A549 (cell line): ENCODE measurements around the gene PTTG1IP.

Source experiments
- CHD2 ChIP-seq: fragments of 150-350 bp; IDR thresholded peaks from 2 replicates; pipeline ENCODE4 v1.6.1; 2014; ENCODE audit warnings: low read length; ENCODE audit not compliant: partially characterized antibody
- CHD4 ChIP-seq: fragments of 200-600 bp; sonication (generic); IDR thresholded peaks from 2 replicates; pipeline ENCODE4 v1.6.1; 2016; ENCODE audit warnings: antibody characterized with exemption, mild to moderate bottlenecking, borderline replicate concordance
- EHF ChIP-seq: fragments of 250-450 bp; sonication (Bioruptor Pico); IDR thresholded peaks from 2 replicates; pipeline ENCODE4 v1.5.0; 2020; ENCODE audit warnings: mild to moderate bottlenecking
- FOXS1 ChIP-seq: fragments of 250-450 bp; sonication (Bioruptor Pico); IDR thresholded peaks from 2 replicates; pipeline ENCODE4 v1.5.0; 2020; ENCODE audit warnings: mild to moderate bottlenecking, moderate library complexity
- HDAC2 ChIP-seq: fragments of 200-600 bp; sonication (generic); IDR thresholded peaks from 2 replicates; pipeline ENCODE4 v1.6.1; 2016
- MAFK ChIP-seq: fragments of 450-650 bp; IDR thresholded peaks from 2 replicates; pipeline ENCODE4 v1.6.1; 2014; ENCODE audit not compliant: partially characterized antibody
- MAX ChIP-seq: IDR thresholded peaks from 2 replicates; pipeline ENCODE4 v1.6.1; 2012
- NPAS2 ChIP-seq: fragments of 250-450 bp; sonication (Bioruptor Pico); IDR thresholded peaks from 2 replicates; pipeline ENCODE4 v1.8.0; 2022; ENCODE audit warnings: mild to moderate bottlenecking, moderate library complexity, borderline replicate concordance
- POLR2A ChIP-seq: IDR thresholded peaks from 2 replicates; pipeline ENCODE4 v1.6.1; 2012; ENCODE audit warnings: mild to moderate bottlenecking, low read length
- RFX5 ChIP-seq: fragments of 450-650 bp; IDR thresholded peaks from 2 replicates; pipeline ENCODE4 v1.7.1; 2014; ENCODE audit warnings: antibody characterized with exemption, mild to moderate bottlenecking, moderate library complexity
- TF ChIP-seq, protein P1 (sequence below): fragments of >200 bp; sonication (Bioruptor Twin); formaldehyde crosslinking; IDR thresholded peaks from 3 replicates; pipeline ENCODE4 v1.5.1; 2016
- TF ChIP-seq, protein P2 (sequence below): fragments of >200 bp; sonication (Bioruptor Twin); formaldehyde crosslinking; IDR thresholded peaks from 2 replicates; pipeline ENCODE4 v1.6.1; 2016

GRCh38 chr21:44901391-44902074 lies 28.0 kb upstream of the PTTG1IP start:
- TF ChIP-seq CHD2 (no peak), MAFK (no peak), NPAS2 (no peak), EHF (CRISPR knock-in tag) (no peak), HDAC2 (no peak), POLR2A (no peak), FOXS1 (no peak), MAX (no peak), RFX5 (no peak), CHD4 (no peak)
- TF ChIP-seq, protein P1, sequence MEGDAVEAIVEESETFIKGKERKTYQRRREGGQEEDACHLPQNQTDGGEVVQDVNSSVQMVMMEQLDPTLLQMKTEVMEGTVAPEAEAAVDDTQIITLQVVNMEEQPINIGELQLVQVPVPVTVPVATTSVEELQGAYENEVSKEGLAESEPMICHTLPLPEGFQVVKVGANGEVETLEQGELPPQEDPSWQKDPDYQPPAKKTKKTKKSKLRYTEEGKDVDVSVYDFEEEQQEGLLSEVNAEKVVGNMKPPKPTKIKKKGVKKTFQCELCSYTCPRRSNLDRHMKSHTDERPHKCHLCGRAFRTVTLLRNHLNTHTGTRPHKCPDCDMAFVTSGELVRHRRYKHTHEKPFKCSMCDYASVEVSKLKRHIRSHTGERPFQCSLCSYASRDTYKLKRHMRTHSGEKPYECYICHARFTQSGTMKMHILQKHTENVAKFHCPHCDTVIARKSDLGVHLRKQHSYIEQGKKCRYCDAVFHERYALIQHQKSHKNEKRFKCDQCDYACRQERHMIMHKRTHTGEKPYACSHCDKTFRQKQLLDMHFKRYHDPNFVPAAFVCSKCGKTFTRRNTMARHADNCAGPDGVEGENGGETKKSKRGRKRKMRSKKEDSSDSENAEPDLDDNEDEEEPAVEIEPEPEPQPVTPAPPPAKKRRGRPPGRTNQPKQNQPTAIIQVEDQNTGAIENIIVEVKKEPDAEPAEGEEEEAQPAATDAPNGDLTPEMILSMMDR, result no peak
- TF ChIP-seq, protein P2, sequence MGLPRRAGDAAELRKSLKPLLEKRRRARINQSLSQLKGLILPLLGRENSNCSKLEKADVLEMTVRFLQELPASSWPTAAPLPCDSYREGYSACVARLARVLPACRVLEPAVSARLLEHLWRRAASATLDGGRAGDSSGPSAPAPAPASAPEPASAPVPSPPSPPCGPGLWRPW, result no peak
